Nephron (organoid): Measurements from ENCODE around the gene SLC25A19.

Source experiments
- H3K27ac Mint-ChIP-seq, 3 experiments: 2 replicates each; pipeline ENCODE4 v1.8.0; 2020; ENCODE audit warnings: mixed read lengths in 3 of 3, mild to moderate bottlenecking in 2 of 3, moderate library complexity in 1 of 3
- H3K27me3 Mint-ChIP-seq: 2 replicates; pipeline ENCODE4 v1.8.0; 2021; ENCODE audit warnings: low read depth, mild to moderate bottlenecking, moderate library complexity, mixed read lengths
- H3K36me3 Mint-ChIP-seq: 2 replicates; pipeline ENCODE4 v1.8.0; 2020; ENCODE audit warnings: low read depth, mixed read lengths
- H3K4me1 Mint-ChIP-seq: 2 replicates; pipeline ENCODE4 v1.8.0; 2020; ENCODE audit warnings: mixed read lengths
- H3K4me3 Mint-ChIP-seq, 3 experiments: 2 replicates each; pipeline ENCODE4 v1.8.0; 2020; ENCODE audit warnings: mild to moderate bottlenecking in 3 of 3, mixed read lengths in 3 of 3, moderate library complexity in 2 of 3
- H3K9me3 Mint-ChIP-seq: 2 replicates; pipeline ENCODE4 v1.8.0; 2020; ENCODE audit warnings: mixed read lengths
- TF ChIP-seq, protein P1 (sequence below), 3 experiments: fragments of 200-600 bp; sonication (generic); IDR thresholded peaks; one replicate each; pipeline ENCODE4 v1.5.0; 2021; ENCODE audit warnings: antibody characterized with exemption in 3 of 3; ENCODE audit not compliant: unreplicated experiment in 3 of 3

The SLC25A19 gene

DNA sequence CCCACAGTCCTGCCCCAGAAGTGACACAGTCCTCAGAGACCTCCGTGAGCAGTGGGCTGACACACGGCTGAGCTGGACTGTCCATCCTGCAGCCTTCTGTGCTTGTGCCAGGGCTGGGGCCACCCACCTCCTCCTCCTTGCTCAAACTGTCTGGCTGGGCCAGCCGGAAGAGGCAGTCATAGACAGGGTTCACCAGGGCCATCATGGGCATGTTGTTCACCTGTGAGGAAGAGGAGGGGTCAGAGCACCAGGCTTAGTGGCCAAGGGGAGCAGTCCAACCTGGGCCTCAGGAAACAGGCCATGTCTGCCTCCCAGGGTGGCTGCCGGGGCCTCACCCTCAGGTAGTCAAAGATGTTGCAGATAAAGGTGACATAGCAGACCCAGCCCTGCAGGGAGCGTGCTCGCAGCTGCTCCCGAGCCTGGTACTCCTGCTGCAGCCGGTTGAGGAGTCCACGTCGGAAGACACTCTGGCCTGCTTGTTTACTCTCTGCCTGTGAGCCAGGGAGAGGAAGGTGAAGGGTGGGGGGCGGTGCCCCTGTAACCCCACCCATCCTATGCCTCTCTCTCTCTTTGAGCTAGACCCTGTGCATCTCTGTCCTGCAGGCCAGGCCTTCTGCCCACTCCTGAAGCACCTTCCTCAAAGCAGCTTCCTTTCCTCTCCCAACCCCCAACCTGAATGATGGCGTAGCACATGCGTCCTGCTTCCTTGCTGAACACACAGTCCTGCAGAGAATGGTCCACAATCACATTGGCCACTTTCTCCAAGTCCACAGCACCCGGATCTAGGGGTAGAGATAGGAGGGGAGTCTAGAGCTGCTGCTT, 21.6 kb downstream of the SLC25A19 start:
- H3K9me3 Mint-ChIP-seq: no peaks in the 10 kb centered on the region
- peaks cover 26% of the 10 kb centered on the region for H3K4me1 Mint-ChIP-seq
- peaks cover 25% of the 10 kb centered on the region for H3K36me3 Mint-ChIP-seq
- peak overlapping the region; percentile 5 to 67 (median 61) for H3K4me3 Mint-ChIP-seq
- peaks cover 7% of the 10 kb centered on the region for H3K27me3 Mint-ChIP-seq
- TF ChIP-seq, protein P1, sequence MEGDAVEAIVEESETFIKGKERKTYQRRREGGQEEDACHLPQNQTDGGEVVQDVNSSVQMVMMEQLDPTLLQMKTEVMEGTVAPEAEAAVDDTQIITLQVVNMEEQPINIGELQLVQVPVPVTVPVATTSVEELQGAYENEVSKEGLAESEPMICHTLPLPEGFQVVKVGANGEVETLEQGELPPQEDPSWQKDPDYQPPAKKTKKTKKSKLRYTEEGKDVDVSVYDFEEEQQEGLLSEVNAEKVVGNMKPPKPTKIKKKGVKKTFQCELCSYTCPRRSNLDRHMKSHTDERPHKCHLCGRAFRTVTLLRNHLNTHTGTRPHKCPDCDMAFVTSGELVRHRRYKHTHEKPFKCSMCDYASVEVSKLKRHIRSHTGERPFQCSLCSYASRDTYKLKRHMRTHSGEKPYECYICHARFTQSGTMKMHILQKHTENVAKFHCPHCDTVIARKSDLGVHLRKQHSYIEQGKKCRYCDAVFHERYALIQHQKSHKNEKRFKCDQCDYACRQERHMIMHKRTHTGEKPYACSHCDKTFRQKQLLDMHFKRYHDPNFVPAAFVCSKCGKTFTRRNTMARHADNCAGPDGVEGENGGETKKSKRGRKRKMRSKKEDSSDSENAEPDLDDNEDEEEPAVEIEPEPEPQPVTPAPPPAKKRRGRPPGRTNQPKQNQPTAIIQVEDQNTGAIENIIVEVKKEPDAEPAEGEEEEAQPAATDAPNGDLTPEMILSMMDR (IDR thresholded peaks at IDR 0.05; ENCODE audit: unreplicated experiment in 3 of 3): no peak
- H3K27ac Mint-ChIP-seq: peak overlapping the region in 1 of 3 experiments; percentile 25

DNA sequence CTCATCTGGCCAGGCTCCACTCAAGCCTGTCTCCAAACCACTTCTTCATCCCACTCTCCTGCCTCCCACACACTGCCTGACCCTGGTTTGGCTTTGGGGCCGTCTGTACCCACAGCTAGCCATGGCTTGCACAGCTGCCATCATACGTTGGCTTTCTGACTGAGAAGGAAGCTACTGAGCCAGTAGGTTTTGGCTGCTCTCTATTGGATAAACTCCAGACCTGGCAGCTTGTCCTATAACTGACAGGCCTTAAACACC, 22.2 kb downstream of the SLC25A19 start:
- no peaks in the 10 kb centered on the region for H3K9me3 Mint-ChIP-seq

DNA sequence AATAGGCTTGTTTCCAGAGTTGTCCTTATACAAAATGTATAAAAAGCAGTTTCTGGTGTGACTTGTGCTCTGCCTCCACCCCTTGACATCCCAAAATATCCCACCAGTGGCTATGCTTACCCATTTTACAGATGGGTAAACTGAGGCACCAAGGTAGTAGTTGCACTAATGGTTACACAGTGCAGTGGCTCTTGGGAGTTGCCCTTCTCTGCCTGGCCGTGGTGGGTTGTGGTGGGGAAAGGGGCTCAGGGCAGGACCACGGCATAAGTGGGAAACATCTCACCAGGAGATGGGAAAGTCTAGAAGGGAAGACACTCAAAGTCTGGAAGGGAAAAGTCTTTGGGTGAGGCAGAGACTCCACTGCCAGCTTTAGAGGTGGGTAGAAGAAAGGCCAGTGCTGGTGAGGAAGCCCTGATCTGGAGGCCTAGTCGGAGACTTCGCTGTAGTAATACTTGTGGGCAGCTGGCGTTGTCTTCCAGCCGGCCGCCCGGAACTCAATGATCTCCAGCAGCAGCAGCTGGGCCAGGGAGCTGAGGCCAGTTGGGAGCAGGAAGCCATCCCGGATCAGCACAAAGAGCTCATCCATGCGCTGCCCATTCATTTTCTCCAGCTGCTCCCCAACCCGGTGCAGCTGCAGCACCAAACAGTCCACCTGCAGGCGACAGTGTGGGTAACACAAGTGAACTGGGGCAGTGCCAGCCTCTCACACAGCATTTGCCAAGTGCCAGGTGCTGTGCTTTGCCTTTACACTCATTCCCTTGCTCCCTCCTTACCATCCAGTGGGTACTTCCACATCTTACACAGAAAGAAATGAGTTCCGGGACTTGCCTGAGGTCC, 22.7 kb downstream of the SLC25A19 start:
- peaks cover 29% of the 10 kb centered on the region for H3K4me1 Mint-ChIP-seq

More for the DNA sequence above, 22.2 kb downstream of the SLC25A19 start:
- TF ChIP-seq, protein P1 (IDR thresholded peaks at IDR 0.05; ENCODE audit: unreplicated experiment in 3 of 3): no peak
- H3K27ac Mint-ChIP-seq: no peak overlapping the region
- H3K4me1 Mint-ChIP-seq: peaks cover 31% of the 10 kb centered on the region
- peaks cover 30% of the 10 kb centered on the region for H3K36me3 Mint-ChIP-seq
- peak overlapping the region in 2 of 3 experiments; percentile 42 to 76 for H3K4me3 Mint-ChIP-seq
- H3K27me3 Mint-ChIP-seq: peaks cover 7% of the 10 kb centered on the region

DNA sequence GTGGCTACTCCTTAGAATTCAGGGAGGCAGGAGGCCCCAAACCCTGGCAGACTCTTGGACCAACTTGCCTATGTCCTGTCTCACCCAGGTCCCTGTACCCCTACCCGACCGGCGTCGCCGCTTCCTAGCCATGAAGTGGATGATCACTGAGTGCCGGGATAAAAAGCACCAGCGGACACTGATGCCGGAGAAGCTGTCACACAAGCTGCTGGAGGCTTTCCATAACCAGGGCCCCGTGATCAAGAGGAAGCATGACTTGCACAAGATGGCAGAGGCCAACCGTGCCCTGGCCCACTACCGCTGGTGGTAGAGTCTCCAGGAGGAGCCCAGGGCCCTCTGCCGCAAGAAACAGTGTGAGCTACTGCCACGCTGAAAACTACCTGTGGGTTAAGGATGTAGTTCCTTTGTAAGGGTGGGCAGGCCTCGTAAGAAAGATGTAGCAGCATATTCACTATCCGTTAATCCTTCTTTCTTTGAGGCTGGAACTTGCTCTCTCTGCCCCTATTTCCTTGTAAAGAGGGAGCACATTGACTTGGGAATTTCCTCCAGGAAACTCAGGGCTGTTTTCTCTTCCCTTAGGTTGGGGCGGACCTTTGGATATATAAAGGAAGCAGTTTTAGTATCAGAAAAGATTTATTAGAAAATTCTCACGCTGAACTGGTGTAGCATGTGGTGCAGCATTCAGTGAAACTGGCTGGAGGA, 23.5 kb downstream of the SLC25A19 start:
- TF ChIP-seq, protein P1 (IDR thresholded peaks at IDR 0.05; ENCODE audit: unreplicated experiment in 3 of 3): no peak
- Mint-ChIP-seq H3K36me3 (peaks cover 30% of the 10 kb centered on the region), H3K27me3 (peaks cover 7% of the 10 kb centered on the region), H3K4me3 (peak overlapping the region in 1 of 3 experiments; percentile 51), H3K27ac (no peak overlapping the region), H3K9me3 (no peaks in the 10 kb centered on the region), H3K4me1 (peaks cover 35% of the 10 kb centered on the region)

More for the DNA sequence above, 22.7 kb downstream of the SLC25A19 start:
- Mint-ChIP-seq H3K36me3 (peaks cover 30% of the 10 kb centered on the region), H3K27me3 (peaks cover 7% of the 10 kb centered on the region), H3K4me3 (peak overlapping the region in 2 of 3 experiments; percentile 42 to 76), H3K27ac (no peak overlapping the region), H3K9me3 (no peaks in the 10 kb centered on the region)
- TF ChIP-seq, protein P1 (IDR thresholded peaks at IDR 0.05; ENCODE audit: unreplicated experiment in 3 of 3): no peak

DNA sequence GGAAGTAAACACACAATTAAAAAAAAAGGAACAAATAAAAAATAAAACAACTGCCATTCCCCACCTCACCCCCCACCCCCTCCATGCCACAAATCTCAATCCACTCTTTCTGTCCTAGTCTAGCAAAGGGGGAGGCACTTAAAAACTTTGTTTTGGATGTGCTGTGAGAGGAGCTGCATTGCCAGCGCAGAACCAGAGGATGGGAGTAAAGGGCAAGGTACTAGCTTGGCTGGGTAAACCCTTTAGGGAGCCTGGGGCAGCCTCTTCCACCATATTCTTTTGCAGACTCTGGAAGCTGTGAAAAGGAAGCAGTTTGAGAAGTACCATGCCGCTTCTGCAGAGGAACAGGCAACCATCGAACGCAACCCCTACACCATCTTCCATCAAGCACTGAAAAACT, 26.2 kb downstream of the SLC25A19 start:
- Mint-ChIP-seq H3K27me3 (peaks cover 3% of the 10 kb centered on the region), H3K36me3 (peaks cover 30% of the 10 kb centered on the region), H3K9me3 (no peaks in the 10 kb centered on the region), H3K27ac (peak overlapping the region; percentile 100), H3K4me1 (peaks cover 50% of the 10 kb centered on the region), H3K4me3 (peak overlapping the region; percentile 99 to 100 (median 100))
- TF ChIP-seq, protein P1 (IDR thresholded peaks at IDR 0.05; ENCODE audit: unreplicated experiment in 3 of 3): no peak
